ENCODE data around the gene LRMDA.

LRMDA gene

DNA sequence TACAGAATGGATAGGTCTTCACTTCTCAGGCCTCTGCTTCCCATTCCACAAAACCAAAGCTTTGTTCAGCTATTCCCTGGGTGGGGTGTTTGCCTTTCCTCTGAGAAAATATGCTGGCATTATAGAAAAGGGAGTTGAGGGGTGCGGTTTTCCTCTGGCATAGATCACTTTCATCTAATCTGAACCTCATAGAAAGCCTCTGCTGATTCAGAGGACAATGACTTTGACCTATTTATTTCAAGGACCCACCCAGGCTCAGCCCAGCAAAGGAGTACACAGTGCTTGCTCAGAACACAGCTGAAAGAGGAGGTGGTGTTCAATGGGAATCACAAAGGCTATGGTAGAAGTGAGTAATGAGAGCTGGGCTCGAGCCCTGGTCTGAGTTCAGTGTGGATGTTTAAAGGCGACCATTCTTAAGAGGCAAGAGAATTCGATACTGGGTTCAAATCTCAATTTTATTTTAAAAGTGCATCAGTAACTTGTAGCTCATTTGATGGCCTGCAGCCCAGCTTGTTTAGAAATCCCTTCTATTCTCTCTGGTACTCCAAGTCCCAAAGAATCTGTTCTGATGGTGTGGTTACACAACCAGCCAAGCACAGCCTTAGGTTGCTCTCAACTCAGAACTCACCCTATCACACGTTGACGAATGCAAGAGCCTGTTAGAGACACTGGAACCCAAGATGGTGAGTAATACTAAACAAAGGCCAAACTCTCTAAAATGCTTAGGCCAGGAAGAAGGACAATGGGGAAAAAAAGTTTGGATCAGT lies 1012.8 kb downstream of the LRMDA start:
- TF ChIP-seq, protein P1, sequence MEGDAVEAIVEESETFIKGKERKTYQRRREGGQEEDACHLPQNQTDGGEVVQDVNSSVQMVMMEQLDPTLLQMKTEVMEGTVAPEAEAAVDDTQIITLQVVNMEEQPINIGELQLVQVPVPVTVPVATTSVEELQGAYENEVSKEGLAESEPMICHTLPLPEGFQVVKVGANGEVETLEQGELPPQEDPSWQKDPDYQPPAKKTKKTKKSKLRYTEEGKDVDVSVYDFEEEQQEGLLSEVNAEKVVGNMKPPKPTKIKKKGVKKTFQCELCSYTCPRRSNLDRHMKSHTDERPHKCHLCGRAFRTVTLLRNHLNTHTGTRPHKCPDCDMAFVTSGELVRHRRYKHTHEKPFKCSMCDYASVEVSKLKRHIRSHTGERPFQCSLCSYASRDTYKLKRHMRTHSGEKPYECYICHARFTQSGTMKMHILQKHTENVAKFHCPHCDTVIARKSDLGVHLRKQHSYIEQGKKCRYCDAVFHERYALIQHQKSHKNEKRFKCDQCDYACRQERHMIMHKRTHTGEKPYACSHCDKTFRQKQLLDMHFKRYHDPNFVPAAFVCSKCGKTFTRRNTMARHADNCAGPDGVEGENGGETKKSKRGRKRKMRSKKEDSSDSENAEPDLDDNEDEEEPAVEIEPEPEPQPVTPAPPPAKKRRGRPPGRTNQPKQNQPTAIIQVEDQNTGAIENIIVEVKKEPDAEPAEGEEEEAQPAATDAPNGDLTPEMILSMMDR (IDR thresholded peaks at IDR 0.05; ENCODE audit: control insufficient read depth, extremely low read depth, insufficient read depth) = no peak
- no peak for DNase-seq (ENCODE audit: low read depth)
- no peak overlapping the region for H3K4me3 ChIP-seq (ENCODE audit: low read depth, low read length)

DNA sequence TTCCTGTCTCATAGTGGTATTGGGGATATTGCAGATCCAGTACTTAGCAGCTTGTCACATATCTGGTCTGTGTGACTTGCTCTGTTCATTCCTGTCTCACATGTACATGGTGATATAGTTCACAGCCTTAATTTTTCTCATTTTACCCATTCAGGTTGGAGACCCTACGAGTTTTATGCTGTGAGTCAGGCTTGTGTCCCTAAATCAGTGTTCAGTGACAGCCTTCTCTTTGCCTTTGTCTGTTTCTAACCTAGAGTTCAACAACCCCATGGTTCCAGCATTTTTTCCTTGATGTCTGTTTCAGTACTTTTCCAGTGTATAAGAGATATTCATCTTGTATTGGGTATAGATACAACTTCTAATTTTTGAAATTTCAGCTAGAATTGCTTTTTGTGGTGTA lies 1016.2 kb downstream of the LRMDA start:
- TF ChIP-seq, protein P1 (IDR thresholded peaks at IDR 0.05; ENCODE audit: control insufficient read depth, extremely low read depth, insufficient read depth) = no peak
- no peak for DNase-seq (ENCODE audit: low read depth)
- H3K4me3 ChIP-seq (ENCODE audit: low read depth, low read length) = no peak overlapping the region

DNA sequence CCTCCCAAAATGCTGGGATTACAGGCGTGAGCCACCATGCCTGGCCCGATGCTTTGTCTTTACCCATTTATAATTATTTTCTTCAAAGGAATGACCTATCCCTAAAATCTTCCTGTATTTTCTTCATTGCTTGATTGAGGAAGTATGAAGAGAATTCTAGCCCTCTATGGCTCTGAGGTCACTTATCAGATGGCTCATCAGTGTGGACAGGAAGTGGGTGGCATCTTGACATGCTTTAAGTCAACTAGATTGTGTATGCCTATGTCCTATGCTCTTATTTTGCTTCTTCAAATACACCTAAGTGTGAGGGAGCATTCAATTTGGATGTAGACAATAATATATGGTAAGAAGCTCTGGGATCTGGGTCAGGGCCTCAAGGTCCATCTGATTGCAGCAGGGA lies 1020.5 kb downstream of the LRMDA start:
- DNase-seq (ENCODE audit: low read depth) = no peak
- no peak overlapping the region for H3K4me3 ChIP-seq (ENCODE audit: low read depth, low read length)
- TF ChIP-seq, protein P1 (IDR thresholded peaks at IDR 0.05; ENCODE audit: control insufficient read depth, extremely low read depth, insufficient read depth) = no peak

DNA sequence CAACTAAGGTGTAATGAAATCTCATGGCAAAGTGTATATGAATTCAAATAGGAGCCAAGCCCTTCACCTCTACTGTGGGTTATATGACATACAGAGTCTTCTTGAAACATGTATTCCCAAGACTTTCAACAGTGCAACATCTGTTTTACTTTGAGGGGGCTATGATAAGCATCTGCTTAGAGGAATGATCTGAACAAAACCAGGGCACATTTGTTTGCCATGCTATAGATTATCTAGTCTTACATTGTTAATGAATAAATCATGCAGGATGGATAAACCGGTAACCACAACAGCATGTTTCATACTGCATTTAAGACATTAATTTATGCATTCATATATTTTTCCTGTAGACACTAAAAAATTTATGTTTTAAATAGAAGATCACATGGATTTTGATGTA lies 1021.9 kb downstream of the LRMDA start:
- TF ChIP-seq, protein P1 (IDR thresholded peaks at IDR 0.05; ENCODE audit: control insufficient read depth, extremely low read depth, insufficient read depth) = no peak
- no peak for DNase-seq (ENCODE audit: low read depth)
- H3K4me3 ChIP-seq (ENCODE audit: low read depth, low read length) = no peak overlapping the region

DNA sequence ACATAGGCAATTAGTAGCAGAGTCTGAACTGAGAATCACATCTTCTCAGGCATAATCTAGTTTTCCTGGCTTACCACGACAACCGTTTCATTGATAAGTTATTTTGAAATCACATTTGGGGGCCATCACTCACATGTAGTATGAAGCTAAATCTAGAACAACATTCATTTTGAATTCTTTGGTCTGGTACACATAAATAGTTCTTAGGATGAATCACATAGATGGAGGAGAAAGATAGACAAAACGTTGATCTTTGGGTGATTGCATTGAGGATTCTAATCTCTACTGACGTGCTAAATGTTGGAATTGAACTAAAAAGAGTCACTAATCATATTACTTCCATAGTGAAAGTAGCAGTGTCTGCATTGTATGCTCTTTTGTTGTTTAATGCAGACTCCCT lies 1022.6 kb downstream of the LRMDA start:
- TF ChIP-seq, protein P1 (IDR thresholded peaks at IDR 0.05; ENCODE audit: control insufficient read depth, extremely low read depth, insufficient read depth) = no peak
- DNase-seq (ENCODE audit: low read depth) = no peak
- H3K4me3 ChIP-seq (ENCODE audit: low read depth, low read length) = no peak overlapping the region

DNA sequence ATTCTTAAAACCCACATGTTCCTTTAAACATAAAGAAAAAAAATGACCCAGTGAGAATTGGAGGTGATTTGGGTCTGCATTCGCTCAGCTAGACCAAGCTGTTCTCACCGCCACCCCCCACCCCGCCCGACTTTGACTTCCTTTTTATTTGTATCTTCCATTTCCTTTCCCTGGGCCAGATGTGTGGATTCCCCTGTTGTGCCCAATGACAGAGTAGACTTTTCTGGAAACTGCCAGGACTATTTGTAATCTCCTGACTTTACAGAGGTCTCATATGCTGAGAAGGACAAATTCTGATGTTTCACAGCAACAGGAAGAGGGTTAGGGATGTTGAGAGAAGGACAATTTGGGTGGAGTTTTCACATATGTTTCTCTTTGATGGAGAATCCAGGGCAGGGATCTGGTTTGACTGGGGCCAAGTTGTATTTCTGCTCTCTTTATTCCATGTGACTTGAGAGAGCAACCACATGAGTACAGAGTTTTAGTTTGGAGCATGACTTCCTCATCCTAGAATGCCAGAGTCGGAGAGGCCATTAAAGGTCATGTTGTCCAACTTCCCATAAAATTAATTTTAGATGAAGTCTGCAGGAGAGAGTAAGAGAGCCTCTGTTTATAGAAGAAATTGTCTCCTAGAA lies 1023.2 kb downstream of the LRMDA start:
- no peak for DNase-seq (ENCODE audit: low read depth)
- H3K4me3 ChIP-seq (ENCODE audit: low read depth, low read length) = no peak overlapping the region
- TF ChIP-seq, protein P1 (IDR thresholded peaks at IDR 0.05; ENCODE audit: control insufficient read depth, extremely low read depth, insufficient read depth) = no peak

All from LNCaP clone FGC (cell line).